SK-N-SH treated with all-trans-retinoic acid at 6 μM for 48 hours (cell line): ENCODE results near the gene REC114.

ENCODE experiments used
- ATAC-seq: fragments of 200-7000 bp; cut with Tn5 transposase; 3 replicates; pipeline ENCODE4 v1.9.1; 2020; ENCODE audit warnings: mild to moderate bottlenecking, moderate library complexity
- ARNTL ChIP-seq: fragments of 450-650 bp; formaldehyde crosslinking; IDR thresholded peaks from 2 replicates; pipeline ENCODE4 v1.5.0; 2020; ENCODE audit warnings: low read depth, mild to moderate bottlenecking, moderate library complexity, borderline replicate concordance
- BACH2 ChIP-seq: fragments of 250-450 bp; sonication (Bioruptor Pico); IDR thresholded peaks from 2 replicates; pipeline ENCODE4 v1.9.0; 2021; ENCODE audit warnings: mild to moderate bottlenecking, borderline replicate concordance
- CSDC2 ChIP-seq: fragments of 250-450 bp; sonication (Bioruptor Pico); IDR thresholded peaks from 2 replicates; pipeline ENCODE4 v1.5.0; 2020; ENCODE audit warnings: mild to moderate bottlenecking, moderate library complexity
- ESRRG ChIP-seq: fragments of 250-450 bp; sonication (Bioruptor Pico); IDR thresholded peaks from 2 replicates; pipeline ENCODE4 v1.6.1; 2021; ENCODE audit warnings: mild to moderate bottlenecking
- GLIS3 ChIP-seq: fragments of 250-450 bp; sonication (Bioruptor Pico); IDR thresholded peaks from 2 replicates; pipeline ENCODE4 v1.5.0; 2020; ENCODE audit warnings: mild to moderate bottlenecking, moderate library complexity
- OSR1 ChIP-seq: fragments of 250-450 bp; sonication (Bioruptor Pico); IDR thresholded peaks from 2 replicates; pipeline ENCODE4 v1.8.0; 2022; ENCODE audit warnings: moderate library complexity, mild to moderate bottlenecking, inconsistent platforms
- PPARA ChIP-seq: fragments of 250-450 bp; sonication (Bioruptor Pico); IDR thresholded peaks from 2 replicates; pipeline ENCODE4 v1.5.0; 2020; ENCODE audit warnings: mild to moderate bottlenecking, borderline replicate concordance
- RARB ChIP-seq: fragments of 250-450 bp; sonication (Bioruptor Pico); IDR thresholded peaks from 2 replicates; pipeline ENCODE4 v1.8.0; 2021; ENCODE audit warnings: mild to moderate bottlenecking, moderate library complexity
- SNAI2 ChIP-seq: fragments of 250-450 bp; sonication (Bioruptor Pico); IDR thresholded peaks from 2 replicates; pipeline ENCODE4 v1.5.0; 2020; ENCODE audit warnings: mild to moderate bottlenecking, moderate library complexity
- TCF4 ChIP-seq: fragments of 250-450 bp; sonication (Bioruptor Pico); IDR thresholded peaks from 2 replicates; pipeline ENCODE4 v1.8.0; 2021; ENCODE audit warnings: mild to moderate bottlenecking, moderate library complexity, borderline replicate concordance
- TOX ChIP-seq: fragments of 250-450 bp; sonication (Bioruptor Pico); IDR thresholded peaks from 2 replicates; pipeline ENCODE4 v1.8.0; 2021; ENCODE audit warnings: mild to moderate bottlenecking, moderate library complexity, borderline replicate concordance
- ZC3H10 ChIP-seq: fragments of 250-450 bp; sonication (Bioruptor Pico); IDR thresholded peaks from 2 replicates; pipeline ENCODE4 v1.5.1; 2021; ENCODE audit warnings: mild to moderate bottlenecking, moderate library complexity
- ZFP30 ChIP-seq: fragments of 450-650 bp; formaldehyde crosslinking; IDR thresholded peaks from 2 replicates; pipeline ENCODE4 v1.5.0; 2022; ENCODE audit warnings: mild to moderate bottlenecking, moderate library complexity
- ZNF565 ChIP-seq: fragments of 450-650 bp; formaldehyde crosslinking; conservative IDR thresholded peaks from 2 replicates; pipeline ENCODE4 v1.5.0; 2020; ENCODE audit warnings: low read depth, mild to moderate bottlenecking, moderate library complexity
- ZNF70 ChIP-seq: fragments of 450-650 bp; formaldehyde crosslinking; IDR thresholded peaks from 2 replicates; pipeline ENCODE4 v1.5.0; 2020; ENCODE audit warnings: mild to moderate bottlenecking, moderate library complexity
- ZNF8 ChIP-seq: fragments of 450-650 bp; formaldehyde crosslinking; IDR thresholded peaks from 2 replicates; pipeline ENCODE4 v1.5.0; 2020; ENCODE audit warnings: mild to moderate bottlenecking, moderate library complexity
- TF ChIP-seq, protein P1 (sequence below): fragments of 250-450 bp; sonication (Bioruptor Pico); IDR thresholded peaks from 2 replicates; pipeline ENCODE4 v1.8.0; 2020; ENCODE audit warnings: mild to moderate bottlenecking, moderate library complexity, borderline replicate concordance
- TF ChIP-seq, protein P2 (sequence below): fragments of 250-450 bp; sonication (Bioruptor Pico); IDR thresholded peaks from 2 replicates; pipeline ENCODE4 v1.5.0; 2020; ENCODE audit warnings: mild to moderate bottlenecking, moderate library complexity
- TF ChIP-seq, protein P3 (sequence below): fragments of 250-450 bp; sonication (Bioruptor Pico); IDR thresholded peaks from 2 replicates; pipeline ENCODE4 v1.8.0; 2021; ENCODE audit warnings: low read depth, mild to moderate bottlenecking, moderate library complexity, borderline replicate concordance
- TF ChIP-seq, protein P4 (sequence below): fragments of 250-450 bp; sonication (Bioruptor Pico); IDR thresholded peaks from 2 replicates; pipeline ENCODE4 v1.5.1; 2020; ENCODE audit warnings: low read depth, mild to moderate bottlenecking, moderate library complexity
- TF ChIP-seq, protein P5 (sequence below): fragments of 250-450 bp; sonication (Bioruptor Pico); IDR thresholded peaks from 2 replicates; pipeline ENCODE4 v1.5.1; 2021; ENCODE audit warnings: mild to moderate bottlenecking, moderate library complexity

REC114 gene

DNA sequence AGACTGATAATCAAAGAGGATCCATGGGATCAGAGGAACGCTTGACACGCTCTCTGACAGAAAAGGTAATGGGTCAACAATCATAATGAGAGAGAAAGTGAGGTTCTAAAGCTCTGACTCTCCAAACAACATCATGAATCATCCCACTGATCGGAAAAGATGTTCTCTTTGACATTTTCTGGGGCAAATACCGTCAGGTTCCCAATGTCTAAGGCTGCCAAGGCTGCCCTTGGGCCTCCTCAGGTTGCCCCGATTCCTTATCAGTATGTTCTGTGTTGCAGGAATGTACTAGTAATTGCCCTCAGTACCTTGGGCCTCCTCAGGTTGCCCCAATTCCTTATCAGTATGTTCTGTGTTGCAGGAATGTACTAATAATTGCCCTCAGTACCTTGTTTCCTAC is 129.3 kb downstream of the REC114 start:
- ATAC-seq = no peak
- TF ChIP-seq ZNF8 (CRISPR knock-in tag) (no peak), BACH2 (CRISPR knock-in tag) (no peak), TOX (CRISPR knock-in tag) (no peak), SNAI2 (CRISPR knock-in tag) (no peak)
- TF ChIP-seq, protein P1, sequence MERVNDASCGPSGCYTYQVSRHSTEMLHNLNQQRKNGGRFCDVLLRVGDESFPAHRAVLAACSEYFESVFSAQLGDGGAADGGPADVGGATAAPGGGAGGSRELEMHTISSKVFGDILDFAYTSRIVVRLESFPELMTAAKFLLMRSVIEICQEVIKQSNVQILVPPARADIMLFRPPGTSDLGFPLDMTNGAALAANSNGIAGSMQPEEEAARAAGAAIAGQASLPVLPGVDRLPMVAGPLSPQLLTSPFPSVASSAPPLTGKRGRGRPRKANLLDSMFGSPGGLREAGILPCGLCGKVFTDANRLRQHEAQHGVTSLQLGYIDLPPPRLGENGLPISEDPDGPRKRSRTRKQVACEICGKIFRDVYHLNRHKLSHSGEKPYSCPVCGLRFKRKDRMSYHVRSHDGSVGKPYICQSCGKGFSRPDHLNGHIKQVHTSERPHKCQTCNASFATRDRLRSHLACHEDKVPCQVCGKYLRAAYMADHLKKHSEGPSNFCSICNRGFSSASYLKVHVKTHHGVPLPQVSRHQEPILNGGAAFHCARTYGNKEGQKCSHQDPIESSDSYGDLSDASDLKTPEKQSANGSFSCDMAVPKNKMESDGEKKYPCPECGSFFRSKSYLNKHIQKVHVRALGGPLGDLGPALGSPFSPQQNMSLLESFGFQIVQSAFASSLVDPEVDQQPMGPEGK = no peak
- TF ChIP-seq, protein P2, sequence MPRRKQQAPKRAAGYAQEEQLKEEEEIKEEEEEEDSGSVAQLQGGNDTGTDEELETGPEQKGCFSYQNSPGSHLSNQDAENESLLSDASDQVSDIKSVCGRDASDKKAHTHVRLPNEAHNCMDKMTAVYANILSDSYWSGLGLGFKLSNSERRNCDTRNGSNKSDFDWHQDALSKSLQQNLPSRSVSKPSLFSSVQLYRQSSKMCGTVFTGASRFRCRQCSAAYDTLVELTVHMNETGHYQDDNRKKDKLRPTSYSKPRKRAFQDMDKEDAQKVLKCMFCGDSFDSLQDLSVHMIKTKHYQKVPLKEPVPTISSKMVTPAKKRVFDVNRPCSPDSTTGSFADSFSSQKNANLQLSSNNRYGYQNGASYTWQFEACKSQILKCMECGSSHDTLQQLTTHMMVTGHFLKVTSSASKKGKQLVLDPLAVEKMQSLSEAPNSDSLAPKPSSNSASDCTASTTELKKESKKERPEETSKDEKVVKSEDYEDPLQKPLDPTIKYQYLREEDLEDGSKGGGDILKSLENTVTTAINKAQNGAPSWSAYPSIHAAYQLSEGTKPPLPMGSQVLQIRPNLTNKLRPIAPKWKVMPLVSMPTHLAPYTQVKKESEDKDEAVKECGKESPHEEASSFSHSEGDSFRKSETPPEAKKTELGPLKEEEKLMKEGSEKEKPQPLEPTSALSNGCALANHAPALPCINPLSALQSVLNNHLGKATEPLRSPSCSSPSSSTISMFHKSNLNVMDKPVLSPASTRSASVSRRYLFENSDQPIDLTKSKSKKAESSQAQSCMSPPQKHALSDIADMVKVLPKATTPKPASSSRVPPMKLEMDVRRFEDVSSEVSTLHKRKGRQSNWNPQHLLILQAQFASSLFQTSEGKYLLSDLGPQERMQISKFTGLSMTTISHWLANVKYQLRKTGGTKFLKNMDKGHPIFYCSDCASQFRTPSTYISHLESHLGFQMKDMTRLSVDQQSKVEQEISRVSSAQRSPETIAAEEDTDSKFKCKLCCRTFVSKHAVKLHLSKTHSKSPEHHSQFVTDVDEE = no peak

DNA sequence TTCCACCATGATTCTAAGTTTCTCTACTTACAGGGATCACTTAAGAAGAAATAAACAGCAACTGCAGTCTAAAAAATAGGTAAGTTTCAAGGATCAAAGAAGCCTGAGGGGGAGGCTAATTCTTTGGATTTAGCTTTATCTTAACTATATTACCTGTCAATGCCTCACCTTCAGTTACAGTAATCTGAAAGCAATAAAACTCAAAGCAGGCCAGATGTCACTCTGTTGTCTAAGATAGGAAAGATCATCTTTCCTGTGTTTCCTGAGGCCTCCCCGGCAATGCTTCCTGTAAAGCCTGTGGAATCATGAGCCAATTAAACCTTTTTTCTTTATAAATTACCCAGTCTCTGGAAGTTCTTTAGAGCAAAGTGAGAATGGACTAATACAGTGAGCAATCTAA is 130.1 kb downstream of the REC114 start:
- ATAC-seq = no peak
- TF ChIP-seq PPARA (CRISPR knock-in tag) (no peak), ZNF70 (CRISPR knock-in tag) (no peak), ZNF8 (CRISPR knock-in tag) (no peak), SNAI2 (CRISPR knock-in tag) (no peak), TOX (CRISPR knock-in tag) (no peak), OSR1 (CRISPR knock-in tag) (no peak), ZC3H10 (no peak), BACH2 (CRISPR knock-in tag) (no peak), ZNF565 (no peak), ARNTL (CRISPR knock-in tag) (no peak), CSDC2 (no peak), ESRRG (CRISPR knock-in tag) (no peak), RARB (CRISPR knock-in tag) (no peak)
- TF ChIP-seq, protein P3, sequence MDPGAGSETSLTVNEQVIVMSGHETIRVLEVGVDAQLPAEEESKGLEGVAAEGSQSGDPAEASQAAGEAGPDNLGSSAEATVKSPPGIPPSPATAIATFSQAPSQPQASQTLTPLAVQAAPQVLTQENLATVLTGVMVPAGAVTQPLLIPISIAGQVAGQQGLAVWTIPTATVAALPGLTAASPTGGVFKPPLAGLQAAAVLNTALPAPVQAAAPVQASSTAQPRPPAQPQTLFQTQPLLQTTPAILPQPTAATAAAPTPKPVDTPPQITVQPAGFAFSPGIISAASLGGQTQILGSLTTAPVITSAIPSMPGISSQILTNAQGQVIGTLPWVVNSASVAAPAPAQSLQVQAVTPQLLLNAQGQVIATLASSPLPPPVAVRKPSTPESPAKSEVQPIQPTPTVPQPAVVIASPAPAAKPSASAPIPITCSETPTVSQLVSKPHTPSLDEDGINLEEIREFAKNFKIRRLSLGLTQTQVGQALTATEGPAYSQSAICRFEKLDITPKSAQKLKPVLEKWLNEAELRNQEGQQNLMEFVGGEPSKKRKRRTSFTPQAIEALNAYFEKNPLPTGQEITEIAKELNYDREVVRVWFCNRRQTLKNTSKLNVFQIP (CRISPR knock-in tag) = no peak
- TF ChIP-seq, protein P4, sequence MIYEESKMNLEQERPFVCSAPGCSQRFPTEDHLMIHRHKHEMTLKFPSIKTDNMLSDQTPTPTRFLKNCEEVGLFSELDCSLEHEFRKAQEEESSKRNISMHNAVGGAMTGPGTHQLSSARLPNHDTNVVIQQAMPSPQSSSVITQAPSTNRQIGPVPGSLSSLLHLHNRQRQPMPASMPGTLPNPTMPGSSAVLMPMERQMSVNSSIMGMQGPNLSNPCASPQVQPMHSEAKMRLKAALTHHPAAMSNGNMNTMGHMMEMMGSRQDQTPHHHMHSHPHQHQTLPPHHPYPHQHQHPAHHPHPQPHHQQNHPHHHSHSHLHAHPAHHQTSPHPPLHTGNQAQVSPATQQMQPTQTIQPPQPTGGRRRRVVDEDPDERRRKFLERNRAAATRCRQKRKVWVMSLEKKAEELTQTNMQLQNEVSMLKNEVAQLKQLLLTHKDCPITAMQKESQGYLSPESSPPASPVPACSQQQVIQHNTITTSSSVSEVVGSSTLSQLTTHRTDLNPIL (CRISPR knock-in tag) = no peak
- TF ChIP-seq, protein P2 = no peak

DNA sequence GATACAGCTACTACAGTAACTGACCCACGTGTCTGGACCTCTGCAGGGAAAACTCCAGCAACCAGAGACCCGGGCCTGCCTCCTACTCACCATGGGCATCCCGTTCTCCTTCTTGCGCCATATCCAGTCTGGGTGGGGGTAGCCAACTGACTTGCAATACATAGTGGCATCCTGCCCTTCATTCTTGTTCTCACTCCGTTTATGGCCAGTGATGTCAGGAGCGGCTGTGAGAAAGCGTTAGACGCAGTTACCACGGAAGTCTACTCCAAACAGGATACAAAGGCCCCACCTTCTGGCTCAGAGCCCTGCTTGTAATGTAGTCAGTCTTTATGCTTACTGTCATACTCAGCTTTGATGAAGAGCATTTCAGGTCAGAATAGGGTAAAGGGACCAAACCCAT is 130.6 kb downstream of the REC114 start:
- no peak; the same call in 2 of the 3 replicates for ATAC-seq
- TF ChIP-seq ZC3H10 (no peak), ZNF70 (CRISPR knock-in tag) (no peak), BACH2 (CRISPR knock-in tag) (no peak), TOX (CRISPR knock-in tag) (no peak), ESRRG (CRISPR knock-in tag) (no peak), SNAI2 (CRISPR knock-in tag) (no peak), GLIS3 (CRISPR knock-in tag) (no peak), PPARA (CRISPR knock-in tag) (no peak), TCF4 (CRISPR knock-in tag) (no peak), ZFP30 (CRISPR knock-in tag) (no peak)
- TF ChIP-seq, protein P5, sequence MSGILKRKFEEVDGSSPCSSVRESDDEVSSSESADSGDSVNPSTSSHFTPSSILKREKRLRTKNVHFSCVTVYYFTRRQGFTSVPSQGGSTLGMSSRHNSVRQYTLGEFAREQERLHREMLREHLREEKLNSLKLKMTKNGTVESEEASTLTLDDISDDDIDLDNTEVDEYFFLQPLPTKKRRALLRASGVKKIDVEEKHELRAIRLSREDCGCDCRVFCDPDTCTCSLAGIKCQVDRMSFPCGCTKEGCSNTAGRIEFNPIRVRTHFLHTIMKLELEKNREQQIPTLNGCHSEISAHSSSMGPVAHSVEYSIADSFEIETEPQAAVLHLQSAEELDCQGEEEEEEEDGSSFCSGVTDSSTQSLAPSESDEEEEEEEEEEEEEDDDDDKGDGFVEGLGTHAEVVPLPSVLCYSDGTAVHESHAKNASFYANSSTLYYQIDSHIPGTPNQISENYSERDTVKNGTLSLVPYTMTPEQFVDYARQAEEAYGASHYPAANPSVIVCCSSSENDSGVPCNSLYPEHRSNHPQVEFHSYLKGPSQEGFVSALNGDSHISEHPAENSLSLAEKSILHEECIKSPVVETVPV (CRISPR knock-in tag) = no peak
- TF ChIP-seq, protein P4 (CRISPR knock-in tag) = no peak
- TF ChIP-seq, protein P2 = no peak
